PC-3 (cell line): ENCODE measurements around the gene TYROBP.
"Not testable (repeated sequence)": the region's sequence is repeated elsewhere in the genome, so short reads cannot be mapped to it uniquely, and the experiment has no call there.

Experiments used
- CTCF ChIP-seq: fragments of 300-600 bp; sonication (generic); conservative IDR thresholded peaks from 2 replicates; pipeline ENCODE4 v1.5.1; 2017; ENCODE audit warnings: antibody characterized with exemption, low read depth, mild to moderate bottlenecking, low read length
- EZH2 ChIP-seq: fragments of 300-600 bp; sonication (generic); IDR thresholded peaks from one replicate; pipeline ENCODE4 v1.6.1; 2017; ENCODE audit warnings: antibody characterized with exemption, mild to moderate bottlenecking, low read length; ENCODE audit not compliant: unreplicated experiment

GRCh38 chr19:35870124-35870736, 37.9 kb downstream of the TYROBP start:
- TF ChIP-seq CTCF, EZH2: not testable (repeated sequence)
